Endothelial cell of umbilical vein (primary cell): Measurements from ENCODE around the gene CIPC. TPM values are rescaled to one million over a fixed set of nuclear protein-coding genes. Genes with fewer than 3 reads are reported as not detected.
A peak's percentile ranks its signal among the peaks of the same experiment; 100 is the strongest.

Source experiments
- BruUV-seq: library from RNA; stranded (reverse); fragments of 400-500 nt; replicated peaks from 2 replicates; lab custom pipeline; 2021; lab: Mats Ljungman, UMichigan
- CTCF ChIA-PET: fragments of 300-600, 350-600 bp; sonication (Branson Sonifier 250); formaldehyde crosslinking; loops from one replicate; lab custom pipeline; 2021; ENCODE audit warnings: antibody characterized with exemption, inconsistent platforms; lab: Charles Lee
- POLR2A ChIA-PET: fragments of 300-600, 350-600 bp; sonication (Branson Sonifier 250); formaldehyde crosslinking; loops from one replicate; lab custom pipeline; 2021; ENCODE audit warnings: antibody characterized with exemption, inconsistent platforms; lab: Charles Lee
- DNase-seq: peaks from one replicate; pipeline ENCODE4 v3.0.0-alpha.2; 2011; ENCODE audit warnings: low read depth, low spot score
- FAIRE-seq: peaks from 2 replicates; lab custom pipeline; 2011; peaks lifted over from hg19 to GRCh38; lab: Jason Lieb, UNC
- H2AFZ ChIP-seq: 2 replicates; pipeline ENCODE4 v1.6.0; 2012; ENCODE audit warnings: low read depth, low read length, control low read depth, inconsistent platforms
- H3K27ac ChIP-seq: 2 replicates; pipeline ENCODE4 v1.5.1; 2011; ENCODE audit warnings: low read depth, mild to moderate bottlenecking, control low read depth, low read length, moderate library complexity; ENCODE audit not compliant: insufficient read depth
- H3K27me3 ChIP-seq, 2 experiments: 2 replicates each; pipeline versions ENCODE4 v1.6.0 to v1.6.1; 2011; ENCODE audit warnings: low read length in 2 of 2, mixed read lengths in 1 of 2; ENCODE audit not compliant: control insufficient read depth in 2 of 2, insufficient read depth in 2 of 2
- H3K36me3 ChIP-seq, 2 experiments: 2 replicates in 1 of 2; 3 replicates in 1 of 2; pipeline ENCODE4 v1.5.1; 2011; ENCODE audit warnings: low read length in 2 of 2, mild to moderate bottlenecking in 1 of 2, moderate library complexity in 1 of 2; ENCODE audit not compliant: control insufficient read depth in 2 of 2, insufficient read depth in 2 of 2; ENCODE audit errors: extremely low read depth in 1 of 2
- H3K4me1 ChIP-seq: 3 replicates; pipeline ENCODE4 v1.5.1; 2011; ENCODE audit warnings: mild to moderate bottlenecking, low read length; ENCODE audit not compliant: control insufficient read depth, insufficient read depth; ENCODE audit errors: extremely low read depth
- H3K4me2 ChIP-seq: 2 replicates; pipeline ENCODE4 v1.6.1; 2011; ENCODE audit warnings: low read length, control low read depth, mixed read lengths; ENCODE audit not compliant: insufficient read depth
- H3K4me3 ChIP-seq, 3 experiments: fragments of 200-600 bp in 1 of 3; sonication (generic), shearing (Covaris generic) in 1 of 3; replicated peaks in 1 of 3; 2 replicates each; pipeline ENCODE4 v1.5.1; 2011 to 2016; ENCODE audit warnings: control low read depth in 3 of 3, low read length in 3 of 3, mild to moderate bottlenecking in 2 of 3, inconsistent platforms in 1 of 3, low read depth in 1 of 3, moderate library complexity in 1 of 3; ENCODE audit not compliant: insufficient read depth in 1 of 3
- H3K79me2 ChIP-seq: 2 replicates; pipeline ENCODE4 v1.6.0; 2012; ENCODE audit warnings: low read length, inconsistent platforms; ENCODE audit not compliant: control insufficient read depth, insufficient read depth
- H3K9ac ChIP-seq: replicated peaks from 2 replicates; pipeline ENCODE3; 2011; ENCODE audit warnings: low read length, control low read depth; ENCODE audit not compliant: insufficient read depth; ENCODE audit errors: extremely low read depth
- H3K9me1 ChIP-seq: replicated peaks from 3 replicates; pipeline ENCODE4 v1.6.0; 2011; ENCODE audit warnings: mild to moderate bottlenecking, low read length; ENCODE audit not compliant: control insufficient read depth, insufficient read depth; ENCODE audit errors: extremely low read depth
- H3K9me3 ChIP-seq: replicated peaks from 2 replicates; pipeline ENCODE4 v1.5.1; 2012; ENCODE audit warnings: low read length, inconsistent platforms; ENCODE audit not compliant: control insufficient read depth, insufficient read depth
- H4K20me1 ChIP-seq: replicated peaks from 2 replicates; pipeline ENCODE3; 2011; ENCODE audit warnings: mild to moderate bottlenecking, low read length; ENCODE audit not compliant: control insufficient read depth, insufficient read depth; ENCODE audit errors: extremely low read depth
- CTCF ChIP-seq, 2 donors: IDR thresholded peaks; 1 replicate in 1 of 2; 2 replicates in 1 of 2; pipeline ENCODE4 v1.5.1; 2011; ENCODE audit warnings: low read length in 2 of 2, mild to moderate bottlenecking in 2 of 2, moderate library complexity in 2 of 2, control low read depth in 1 of 2, inconsistent platforms in 1 of 2, low read depth in 1 of 2; ENCODE audit not compliant: insufficient read depth in 1 of 2; ENCODE audit errors: extremely low read depth in 1 of 2
- EZH2 ChIP-seq: IDR thresholded peaks from 2 replicates; pipeline ENCODE4 v1.6.1; 2012; ENCODE audit warnings: borderline replicate concordance, low read depth, mild to moderate bottlenecking, moderate library complexity, low read length, inconsistent platforms; ENCODE audit not compliant: severe bottlenecking
- FOS ChIP-seq: IDR thresholded peaks from 2 replicates; pipeline ENCODE4 v1.6.1; 2011; ENCODE audit warnings: mild to moderate bottlenecking, low read length, moderate library complexity, borderline replicate concordance; ENCODE audit not compliant: insufficient read depth
- GATA2 ChIP-seq: IDR thresholded peaks from 2 replicates; pipeline ENCODE4 v1.7.0; 2011; ENCODE audit warnings: low read depth, mild to moderate bottlenecking, moderate library complexity, mixed read lengths, low read length; ENCODE audit not compliant: insufficient read length, insufficient read depth
- JUN ChIP-seq: IDR thresholded peaks from 2 replicates; pipeline ENCODE4 v1.6.1; 2011; ENCODE audit warnings: borderline replicate concordance, low read depth; ENCODE audit not compliant: insufficient read length, insufficient read depth
- MYC ChIP-seq: IDR thresholded peaks from one replicate; pipeline ENCODE4 v1.6.1; 2011; ENCODE audit warnings: mild to moderate bottlenecking, low read depth, low read length
- POLR2A ChIP-seq: IDR thresholded peaks from 2 replicates; pipeline ENCODE4 v1.6.1; 2012; ENCODE audit warnings: low read depth, mild to moderate bottlenecking, control low read depth, low read length
- POLR2AphosphoS5 ChIP-seq: IDR thresholded peaks from 2 replicates; pipeline ENCODE4 v1.6.1; 2012; ENCODE audit warnings: low read depth, mild to moderate bottlenecking, control low read depth, low read length, moderate library complexity; ENCODE audit not compliant: insufficient read depth
- dilution Hi-C: fragments of 300-500 bp; cut with MboI; formaldehyde crosslinking; loops from one replicate; pipeline ENCODE4 v1.15.0; 2019; ENCODE audit warnings: low sequenced_read_pairs; ENCODE audit not compliant: extremely low pct_ligation_motif_present
- intact Hi-C: fragments of 100-400 bp; cut with micrococcal nuclease; formaldehyde crosslinking; loops from one replicate; pipeline ENCODE4 v1.10.0; 2022
- polyA plus RNA-seq, 4 experiments: library from polyadenylated mRNA; depleted of rRNA in 3 of 4; stranded (reverse) in 3 of 4; unstranded in 1 of 4; fragments of >200 nt; gene quantifications; 2 replicates each; pipeline versions ENCODE4 v1.2.1 to v1.2.3, GENCODE V29; 2011 to 2012; ENCODE audit warnings: missing spikeins in 1 of 4
- total RNA-seq: library from RNA; stranded (reverse); gene quantifications from 2 replicates; pipeline ENCODE4 v1.2.3, GENCODE V29; 2021
- TF ChIP-seq, protein P1 (sequence below): IDR thresholded peaks from 2 replicates; pipeline ENCODE4 v1.6.1; 2011; ENCODE audit not compliant: insufficient read depth, insufficient read length

Gene CIPC
- total and polyA plus RNA-seq, 2 donors (not counting 3 experiments of a cell fraction or from before 2014, with no cell fraction given): 8.8 to 17.4 TPM

- DNase-seq (no peak), FAIRE-seq (peak; percentile 82)
- peak overlapping the region; percentile 3 for H2AFZ ChIP-seq
- ChIA-PET CTCF (interaction anchor here (0.8 to 13.5 kb wide), 7 partner anchors 13 to 223 kb away, joined by 3 to 312 read pairs (median 4); no protein-coding TSS in a partner anchor), POLR2A (no interaction called here)
- no peak for TF ChIP-seq EZH2
- no peak for TF ChIP-seq GATA2
- TF ChIP-seq MYC: no peak
- no peak for TF ChIP-seq POLR2A
- TF ChIP-seq JUN: no peak
- no peak for TF ChIP-seq FOS
- no peak for TF ChIP-seq CTCF (IDR thresholded peaks at IDR 0.05; ENCODE audit: extremely low read depth in 1 of 2, insufficient read depth in 1 of 2, low read depth in 1 of 2, low read length in 2 of 2)
- no peak for TF ChIP-seq POLR2AphosphoS5
- TF ChIP-seq, protein P1, sequence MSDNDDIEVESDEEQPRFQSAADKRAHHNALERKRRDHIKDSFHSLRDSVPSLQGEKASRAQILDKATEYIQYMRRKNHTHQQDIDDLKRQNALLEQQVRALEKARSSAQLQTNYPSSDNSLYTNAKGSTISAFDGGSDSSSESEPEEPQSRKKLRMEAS: no peak
- no peaks in the 10 kb centered on the region for H4K20me1 ChIP-seq
- no peaks in the 10 kb centered on the region for H3K36me3 ChIP-seq
- H3K9me3 ChIP-seq: no peaks in the 10 kb centered on the region
- dilution Hi-C loops (loop anchor here (25.0 kb wide), 1 partner anchor 210 kb away; no protein-coding TSS in a partner anchor), intact Hi-C loops (loop anchor here (5.0 to 10.0 kb wide), 2 partner anchors 360 to 382 kb away; partner anchors contain the start of genes AHSA1 and VIPAS39)
- peak overlapping the region; percentile 57 for H3K27ac ChIP-seq
- no peaks in the 10 kb centered on the region for H3K9me1 ChIP-seq
- H3K79me2 ChIP-seq: peaks cover 23% of the 10 kb centered on the region
- peak overlapping the region; percentile 8 to 66 (median 61) for H3K4me3 ChIP-seq
- peaks cover 27% of the 10 kb centered on the region for H3K4me1 ChIP-seq
- peak overlapping the region; percentile 88 for H3K4me2 ChIP-seq
- H3K27me3 ChIP-seq: no peaks in the 10 kb centered on the region
- BruUV-seq: TSS peak; percentile 80
- peak overlapping the region; percentile 84 for H3K9ac ChIP-seq
These were observed 905 bp upstream of the CIPC start for GRCh38 chr14:77097006-77097699.
